GM19324 (cell line): Measurements from ENCODE around the gene PAX4.

Experiments used
- ATAC-seq: cut with Tn5 transposase; IDR thresholded peaks from one replicate; pipeline ENCODE4 v1.9.1; 2021; ENCODE audit warnings: mild to moderate bottlenecking, moderate library complexity; ENCODE audit not compliant: unreplicated experiment, low FRiP score

PAX4 gene

GRCh38 chr7:127618042-127618441 lies at the start of gene PAX4:
Gene PAX4, minus strand, starts transcription at chr7:127618142. Its CDS starts 2,214 bp downstream, at chr7:127615928.
- ATAC-seq = no peak

- ATAC-seq = no peak
These were observed 49.2 kb upstream of the PAX4 start for GRCh38 chr7:127667017-127667670.

DNA sequence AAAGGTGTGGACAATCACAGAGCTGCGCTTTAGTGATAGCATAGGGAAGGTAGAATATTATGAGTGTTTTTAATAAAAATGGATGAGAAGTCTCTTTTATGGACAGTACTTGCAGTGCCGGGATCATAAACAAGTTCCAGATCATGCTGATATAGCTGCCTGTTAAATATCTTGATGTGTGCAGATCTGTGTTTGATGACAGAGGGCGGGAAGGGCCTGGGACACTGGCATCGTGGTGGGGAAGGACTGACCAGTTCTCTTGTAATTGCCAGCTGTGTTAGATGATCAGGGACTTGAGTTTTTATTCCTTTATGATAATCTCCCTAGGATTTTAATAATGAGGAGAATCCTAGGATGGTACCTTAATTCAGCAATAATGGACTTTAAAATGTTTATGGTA lies 48.7 kb upstream of the PAX4 start:
- no peak for ATAC-seq

- no peak for ATAC-seq
These were observed 48.0 kb upstream of the PAX4 start for GRCh38 chr7:127665922-127666321.

- ATAC-seq = no peak
These were observed 41.2 kb upstream of the PAX4 start for GRCh38 chr7:127658970-127659630.

GRCh38 chr7:127657500-127657899 lies 39.6 kb upstream of the PAX4 start:
- no peak for ATAC-seq

DNA sequence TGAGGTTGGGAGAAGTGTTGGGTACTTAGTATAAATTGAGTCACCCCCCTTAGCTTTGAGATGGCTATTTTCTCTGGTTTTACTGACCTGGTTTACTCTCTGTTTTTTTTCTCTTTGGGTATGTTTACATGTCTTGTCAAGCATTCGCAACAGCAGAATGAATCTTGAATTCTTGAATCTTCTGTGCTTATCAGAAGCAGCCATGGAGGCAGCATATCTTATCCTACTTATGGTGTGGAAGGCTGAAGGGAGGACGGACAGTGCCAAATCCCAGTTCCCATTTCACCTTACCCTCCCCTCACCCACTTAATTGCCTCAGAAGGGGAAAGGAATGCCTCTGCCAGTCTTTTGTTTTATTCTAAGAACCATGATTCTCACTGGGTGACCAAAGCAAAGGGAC lies 37.8 kb upstream of the PAX4 start:
- no peak for ATAC-seq

DNA sequence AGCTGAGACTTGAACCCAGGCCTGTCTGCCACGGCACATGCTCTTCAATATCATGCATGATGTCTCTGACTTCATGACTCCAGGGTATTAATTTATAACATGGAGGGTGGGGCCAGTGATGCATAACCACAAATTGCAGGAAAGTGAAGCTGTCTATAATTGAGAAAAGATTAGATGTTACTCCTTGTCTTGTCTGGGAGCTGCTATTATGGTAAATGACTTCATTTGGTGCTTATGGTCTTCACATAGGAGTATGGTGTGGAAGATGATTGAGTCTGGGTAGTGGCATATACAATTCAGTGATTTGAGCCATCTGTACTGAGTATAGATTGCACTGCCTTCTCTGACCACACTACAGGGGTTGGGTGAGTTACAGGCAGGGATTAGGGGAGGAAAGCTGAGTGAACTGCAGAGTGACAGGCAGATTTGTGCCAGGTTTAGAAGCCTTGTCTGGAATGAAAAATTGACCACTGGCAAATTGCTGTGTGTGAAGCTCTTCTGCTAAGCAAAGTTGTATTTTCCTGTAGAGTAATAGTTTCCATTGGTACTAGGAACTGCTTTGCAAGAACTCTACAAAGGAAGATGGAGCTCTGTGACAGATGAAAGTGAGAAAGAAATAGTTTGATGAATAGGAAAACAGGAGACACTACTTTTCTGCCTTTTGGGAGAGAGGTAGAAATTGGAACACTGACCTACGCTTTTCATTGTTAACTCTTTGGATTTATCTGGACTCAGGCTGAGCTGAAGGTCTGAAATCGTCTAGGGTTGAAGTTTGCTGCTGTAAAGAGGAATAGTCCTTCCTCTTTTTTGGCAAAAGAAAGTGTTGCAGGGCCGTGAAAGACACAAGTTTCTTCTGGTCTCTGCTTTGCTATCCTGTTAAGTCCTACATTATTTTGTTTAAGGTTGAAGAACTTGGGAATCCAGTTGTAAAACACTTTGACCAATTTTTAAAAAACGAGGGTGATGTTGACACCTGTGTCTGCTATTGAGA lies 36.8 kb upstream of the PAX4 start:
- no peak for ATAC-seq

DNA sequence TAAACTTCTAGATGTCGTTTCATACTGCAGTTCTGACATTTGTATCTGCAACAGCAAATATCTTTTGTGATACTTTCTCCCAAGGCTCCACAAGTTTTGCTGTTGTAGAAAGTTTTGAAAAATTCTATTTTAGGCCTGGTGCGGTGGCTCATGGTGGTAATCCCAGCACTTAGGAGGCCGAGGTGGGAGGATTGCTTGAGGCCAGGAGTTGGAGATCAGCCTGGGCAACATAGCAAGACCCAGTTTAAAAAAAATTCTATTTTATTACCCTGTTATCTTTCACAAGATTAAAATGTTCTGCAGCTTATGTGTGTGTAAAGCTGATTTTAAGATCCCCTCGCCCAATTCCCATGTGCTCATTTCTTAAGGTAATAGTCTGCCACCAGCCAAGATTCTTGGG lies 35.5 kb upstream of the PAX4 start:
- ATAC-seq = no peak

DNA sequence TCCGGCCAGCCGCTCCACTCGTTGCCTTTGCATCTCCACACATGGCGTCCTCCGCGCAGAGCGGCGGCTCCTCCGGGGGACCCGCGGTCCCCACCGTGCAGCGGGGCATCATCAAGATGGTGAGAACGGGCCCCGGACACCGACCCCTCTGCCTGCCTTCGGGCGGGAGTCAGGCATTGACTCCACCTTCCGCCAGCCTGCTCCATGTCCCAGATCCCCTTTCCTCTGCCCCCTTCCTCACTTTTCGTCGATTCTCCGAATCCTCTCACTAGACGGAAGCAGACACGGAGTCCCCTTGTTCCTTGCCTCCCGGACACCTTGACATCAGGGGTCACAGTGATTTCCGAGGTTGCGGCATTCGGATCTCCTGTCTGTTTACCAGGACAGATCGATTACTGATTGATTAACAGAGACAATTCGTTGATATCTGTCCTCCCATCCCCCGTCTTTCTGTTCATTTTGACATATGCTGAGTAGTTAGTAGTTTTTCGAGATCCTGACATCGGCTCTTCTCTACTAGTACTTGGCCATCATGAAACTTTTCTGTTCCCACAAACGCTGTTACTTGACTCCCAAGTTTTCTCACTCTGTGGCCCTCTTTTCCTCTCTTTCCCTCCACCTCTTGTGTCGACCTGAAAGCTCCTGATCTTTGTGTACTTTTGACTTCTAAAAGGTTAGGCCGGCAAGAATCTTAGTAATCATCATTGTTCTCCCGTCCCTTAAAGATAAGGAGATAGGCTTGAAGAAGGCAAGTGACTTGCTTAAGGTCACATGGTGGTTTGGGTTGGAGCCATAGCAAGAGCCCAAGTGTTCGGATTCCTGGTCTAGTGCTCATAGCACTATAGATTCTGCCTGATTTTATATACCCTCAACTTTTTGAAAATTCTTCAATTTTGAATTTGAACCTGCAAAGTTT lies 34.6 kb upstream of the PAX4 start:
- no peak for ATAC-seq

DNA sequence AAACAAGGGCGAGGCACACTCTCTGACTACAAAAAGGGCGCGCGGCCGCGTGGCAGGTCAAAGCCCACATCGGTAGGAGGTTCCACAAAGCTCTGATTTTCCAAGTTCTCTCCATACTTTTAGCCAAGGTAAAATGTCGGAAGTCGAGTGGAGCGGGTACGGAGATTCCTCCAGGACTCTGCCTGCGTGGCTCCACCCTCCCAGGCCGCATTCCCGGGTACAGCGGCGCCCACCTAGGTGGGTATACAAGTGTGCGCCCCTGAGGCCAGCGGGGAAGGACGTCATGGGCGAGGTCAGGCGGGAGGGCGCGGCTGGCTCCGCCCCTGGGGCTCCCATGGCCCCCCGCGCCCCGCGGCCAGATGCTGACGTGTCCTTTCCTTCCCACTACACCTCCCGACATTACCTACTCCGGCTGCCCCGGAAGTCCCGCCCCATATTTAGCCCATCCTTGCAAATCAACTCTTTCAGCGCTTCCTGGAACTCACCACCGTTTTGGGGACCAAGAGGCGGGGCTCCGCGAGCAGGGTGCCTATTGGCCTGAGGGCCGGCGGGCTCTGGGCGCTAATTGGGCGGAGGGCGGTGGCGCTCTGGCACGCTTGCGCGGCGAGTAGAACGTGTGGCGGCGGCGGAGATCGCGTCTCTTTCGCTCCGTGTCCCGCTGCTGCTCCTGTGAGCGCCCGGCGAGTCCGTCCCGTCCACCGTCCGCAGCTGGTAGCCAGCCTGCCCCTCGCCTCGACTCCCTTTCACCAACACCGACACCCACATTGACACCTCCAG lies 33.8 kb upstream of the PAX4 start, which contains the start of gene SND1:
SND1 (plus strand) TSS at position 639 of the 777 bp plus-strand sequence. CDS start 180 bp downstream, outside the sequence.
- ATAC-seq = peak; percentile 98

- no peak for ATAC-seq
These were observed 33.1 kb upstream of the PAX4 start for GRCh38 chr7:127650847-127651555.

DNA sequence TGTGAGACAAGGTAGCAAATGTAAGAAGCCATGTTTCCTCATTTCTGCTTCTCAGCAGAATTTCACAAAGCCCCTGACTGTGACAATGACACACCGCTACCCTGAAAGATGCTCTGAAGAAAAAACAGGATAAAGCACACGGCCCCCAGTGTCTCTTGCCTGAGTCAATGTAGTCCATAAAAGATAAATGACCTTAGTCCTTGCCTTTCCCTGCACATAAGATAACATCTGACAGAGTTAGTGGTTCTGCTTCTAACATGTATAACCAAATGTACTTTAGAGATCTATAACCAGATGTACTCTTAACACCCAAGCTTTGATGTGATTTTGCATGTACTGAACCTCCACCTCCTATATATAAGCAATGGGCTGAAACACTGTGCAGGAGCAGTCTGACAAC lies 31.0 kb upstream of the PAX4 start:
- ATAC-seq = no peak

GRCh38 chr7:127647636-127648035 lies 29.7 kb upstream of the PAX4 start:
- no peak for ATAC-seq

- no peak for ATAC-seq
These were observed 26.5 kb upstream of the PAX4 start for GRCh38 chr7:127644484-127644883.

GRCh38 chr7:127638197-127638596 lies 20.3 kb upstream of the PAX4 start:
- ATAC-seq = no peak

- ATAC-seq = no peak
These were observed 17.8 kb upstream of the PAX4 start for GRCh38 chr7:127635659-127636285.

GRCh38 chr7:127632276-127632910 lies 14.5 kb upstream of the PAX4 start:
- ATAC-seq = no peak
